PFSK-1 (cell line): ENCODE results near the gene OR2B3.

ENCODE experiments used
- POLR2AphosphoS5 ChIP-seq: IDR thresholded peaks from 2 replicates; pipeline ENCODE4 v1.6.1; 2012; ENCODE audit warnings: low read depth, mild to moderate bottlenecking, control low read depth, low read length, moderate library complexity
- SIN3A ChIP-seq: IDR thresholded peaks from 2 replicates; pipeline ENCODE4 v1.6.1; 2012; ENCODE audit warnings: mild to moderate bottlenecking, low read length, moderate library complexity, borderline replicate concordance; ENCODE audit not compliant: insufficient read depth

DNA sequence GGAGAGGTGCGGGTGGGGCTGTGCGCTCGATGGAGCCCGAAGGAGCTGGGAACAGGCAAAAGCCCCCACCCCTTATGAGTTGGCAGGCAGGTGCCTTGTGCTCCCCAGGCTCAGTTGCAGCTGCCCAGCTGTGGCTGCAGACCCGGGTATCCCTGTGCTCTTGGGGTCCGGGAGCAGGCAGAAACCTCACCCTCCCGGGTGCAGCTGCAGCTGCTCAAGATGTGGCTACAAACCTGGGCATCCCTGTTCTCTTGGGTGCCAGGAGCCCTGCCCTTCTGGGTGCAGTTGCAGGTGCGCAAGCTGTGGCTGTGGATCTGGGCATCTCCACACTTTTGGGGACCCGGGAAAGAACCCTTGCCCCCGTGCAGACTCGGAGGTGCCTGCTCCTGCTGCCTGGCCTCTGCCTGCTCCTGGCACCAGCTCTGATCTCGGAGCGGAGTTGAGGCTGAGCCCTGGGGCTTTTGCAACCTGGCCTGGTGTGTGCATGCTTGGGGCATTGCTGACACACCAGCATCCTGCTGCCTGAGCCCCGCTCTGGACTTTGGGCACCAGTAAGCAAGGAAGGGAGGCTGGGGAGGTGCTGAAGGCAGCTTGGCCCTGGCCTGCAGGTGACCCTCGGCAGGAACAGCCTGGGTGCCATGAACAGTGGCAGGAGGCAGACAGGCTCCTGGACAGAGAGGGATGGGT, 42.4 kb upstream of the OR2B3 start:
- TF ChIP-seq SIN3A (no peak), POLR2AphosphoS5 (no peak)
